Measurements from ENCODE around the gene NEK8. TPM values are rescaled to one million over a fixed set of nuclear protein-coding genes. Genes with fewer than 3 reads are reported as not detected.

Gene NEK8
- total RNA-seq, 1 donor from 2014 or later = 4.3 TPM

- FAIRE-seq = no peak
- no peaks in the 10 kb centered on the region for H4K20me1 ChIP-seq (ENCODE audit: insufficient read depth, low read length)
- H2AFZ ChIP-seq (ENCODE audit: low read depth, low read length) = no peak overlapping the region
- peaks cover 3% of the 10 kb centered on the region for H3K4me1 Mint-ChIP-seq (ENCODE audit: low read depth, unreplicated experiment)
- H3K27me3 ChIP-seq (ENCODE audit: insufficient read depth, low read length) = no peaks in the 10 kb centered on the region
- H3K27ac Mint-ChIP-seq (ENCODE audit: unreplicated experiment) = peak overlapping the region; percentile 66
- peaks cover 11% of the 10 kb centered on the region for H3K9me3 Mint-ChIP-seq (ENCODE audit: unreplicated experiment)
- H3K36me3 ChIP-seq (ENCODE audit: insufficient read depth, low read length) = no peaks in the 10 kb centered on the region
- H3K4me2 ChIP-seq (ENCODE audit: low read length) = no peak overlapping the region
- no peak overlapping the region for H3K4me3 Mint-ChIP-seq (ENCODE audit: unreplicated experiment)
- DNase-seq (ENCODE audit: low read depth) = no peak
- TF ChIP-seq, protein P1, sequence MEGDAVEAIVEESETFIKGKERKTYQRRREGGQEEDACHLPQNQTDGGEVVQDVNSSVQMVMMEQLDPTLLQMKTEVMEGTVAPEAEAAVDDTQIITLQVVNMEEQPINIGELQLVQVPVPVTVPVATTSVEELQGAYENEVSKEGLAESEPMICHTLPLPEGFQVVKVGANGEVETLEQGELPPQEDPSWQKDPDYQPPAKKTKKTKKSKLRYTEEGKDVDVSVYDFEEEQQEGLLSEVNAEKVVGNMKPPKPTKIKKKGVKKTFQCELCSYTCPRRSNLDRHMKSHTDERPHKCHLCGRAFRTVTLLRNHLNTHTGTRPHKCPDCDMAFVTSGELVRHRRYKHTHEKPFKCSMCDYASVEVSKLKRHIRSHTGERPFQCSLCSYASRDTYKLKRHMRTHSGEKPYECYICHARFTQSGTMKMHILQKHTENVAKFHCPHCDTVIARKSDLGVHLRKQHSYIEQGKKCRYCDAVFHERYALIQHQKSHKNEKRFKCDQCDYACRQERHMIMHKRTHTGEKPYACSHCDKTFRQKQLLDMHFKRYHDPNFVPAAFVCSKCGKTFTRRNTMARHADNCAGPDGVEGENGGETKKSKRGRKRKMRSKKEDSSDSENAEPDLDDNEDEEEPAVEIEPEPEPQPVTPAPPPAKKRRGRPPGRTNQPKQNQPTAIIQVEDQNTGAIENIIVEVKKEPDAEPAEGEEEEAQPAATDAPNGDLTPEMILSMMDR (IDR thresholded peaks at IDR 0.05; ENCODE audit: insufficient read depth, low read depth, low read length) = no peak
- TF ChIP-seq EZH2 (IDR thresholded peaks at IDR 0.05; ENCODE audit: insufficient read depth, low read length) = no peak
- H3K4me3 ChIP-seq (ENCODE audit: insufficient read depth, low read depth, low read length) = no peak overlapping the region
- H3K9ac ChIP-seq (ENCODE audit: low read length) = no peak overlapping the region
- peaks cover 25% of the 10 kb centered on the region for H3K36me3 Mint-ChIP-seq (ENCODE audit: low read depth, unreplicated experiment)
- no peaks in the 10 kb centered on the region for H3K4me1 ChIP-seq (ENCODE audit: insufficient read depth, low read length)
- H3K9me3 ChIP-seq (ENCODE audit: insufficient read depth, low read depth, low read length) = peaks cover 3% of the 10 kb centered on the region
- no peaks in the 10 kb centered on the region for H3K79me2 ChIP-seq (ENCODE audit: insufficient read depth, low read length)
- no peaks in the 10 kb centered on the region for H3K27me3 Mint-ChIP-seq (ENCODE audit: low read depth, unreplicated experiment)
- no peak overlapping the region for H3K27ac ChIP-seq (ENCODE audit: low read depth, low read length)
These were observed 8.7 kb downstream of the NEK8 start for GRCh38 chr17:28737316-28737715.

GRCh38 chr17:28737770-28738679 is 9.4 kb downstream of the NEK8 start:
- no peak overlapping the region for H3K4me3 Mint-ChIP-seq (ENCODE audit: unreplicated experiment)
- peaks cover 4% of the 10 kb centered on the region for H3K4me1 Mint-ChIP-seq (ENCODE audit: low read depth, unreplicated experiment)
- Histone ChIP-seq H4K20me1 (ENCODE audit: insufficient read depth, low read length) (no peaks in the 10 kb centered on the region), H3K4me1 (ENCODE audit: insufficient read depth, low read length) (peaks cover 6% of the 10 kb centered on the region), H3K9me3 (ENCODE audit: insufficient read depth, low read depth, low read length) (peaks cover 3% of the 10 kb centered on the region), H3K79me2 (ENCODE audit: insufficient read depth, low read length) (no peaks in the 10 kb centered on the region), H3K36me3 (ENCODE audit: insufficient read depth, low read length) (no peaks in the 10 kb centered on the region), H3K9ac (ENCODE audit: low read length) (no peak overlapping the region), H3K27ac (ENCODE audit: low read depth, low read length) (no peak overlapping the region), H3K4me3 (ENCODE audit: insufficient read depth, low read depth, low read length) (no peak overlapping the region), H3K4me2 (ENCODE audit: low read length) (no peak overlapping the region), H2AFZ (ENCODE audit: low read depth, low read length) (no peak overlapping the region), H3K27me3 (ENCODE audit: insufficient read depth, low read length) (no peaks in the 10 kb centered on the region)
- DNase-seq (ENCODE audit: low read depth) (no peak), FAIRE-seq (no peak)
- TF ChIP-seq EZH2 (IDR thresholded peaks at IDR 0.05; ENCODE audit: insufficient read depth, low read length) = no peak
- TF ChIP-seq, protein P1 (IDR thresholded peaks at IDR 0.05; ENCODE audit: insufficient read depth, low read depth, low read length) = no peak
- H3K9me3 Mint-ChIP-seq (ENCODE audit: unreplicated experiment) = peaks cover 11% of the 10 kb centered on the region
- no peaks in the 10 kb centered on the region for H3K27me3 Mint-ChIP-seq (ENCODE audit: low read depth, unreplicated experiment)
- no peak overlapping the region for H3K27ac Mint-ChIP-seq (ENCODE audit: unreplicated experiment)
- peaks cover 25% of the 10 kb centered on the region for H3K36me3 Mint-ChIP-seq (ENCODE audit: low read depth, unreplicated experiment)
